C1 segment of cervical spinal cord (tissue), 14 donors: ENCODE measurements around the gene PDE11A.
"Not testable (repeated sequence)": the region's sequence is repeated elsewhere in the genome, so short reads cannot be mapped to it uniquely, and the experiment has no call there.

Source experiments
- DNase-seq, 14 donors: peaks; one replicate each; lab custom pipeline; 2025; lab: John Stamatoyannopoulos, UW

Gene PDE11A

GRCh38 chr2:178008636-178009289, 63.8 kb downstream of the PDE11A start:
- DNase-seq = peak in 5 of 14 donors; percentile 0 to 71 (median 0)

- DNase-seq = no peak
These were observed 65.9 kb downstream of the PDE11A start for GRCh38 chr2:178006710-178007109.

DNA sequence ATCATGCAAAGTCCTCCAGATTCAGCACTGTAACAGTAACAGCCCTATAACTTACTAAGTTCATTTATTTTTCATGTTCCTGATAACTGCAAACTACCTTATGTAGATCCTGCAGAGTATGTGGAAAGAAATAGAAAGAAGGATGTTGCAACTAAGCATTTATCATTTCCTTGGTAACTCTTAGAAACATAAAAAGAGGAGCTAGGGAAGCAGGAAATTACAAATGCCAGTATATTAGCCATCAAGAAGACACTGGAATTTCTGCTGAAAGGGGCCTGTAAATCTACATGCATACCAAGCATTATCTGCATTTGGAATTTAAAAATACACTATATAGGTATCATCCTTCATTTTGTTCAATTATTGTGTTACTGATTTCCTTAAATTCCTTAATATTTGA, 66.8 kb downstream of the PDE11A start:
- no peak for DNase-seq

DNA sequence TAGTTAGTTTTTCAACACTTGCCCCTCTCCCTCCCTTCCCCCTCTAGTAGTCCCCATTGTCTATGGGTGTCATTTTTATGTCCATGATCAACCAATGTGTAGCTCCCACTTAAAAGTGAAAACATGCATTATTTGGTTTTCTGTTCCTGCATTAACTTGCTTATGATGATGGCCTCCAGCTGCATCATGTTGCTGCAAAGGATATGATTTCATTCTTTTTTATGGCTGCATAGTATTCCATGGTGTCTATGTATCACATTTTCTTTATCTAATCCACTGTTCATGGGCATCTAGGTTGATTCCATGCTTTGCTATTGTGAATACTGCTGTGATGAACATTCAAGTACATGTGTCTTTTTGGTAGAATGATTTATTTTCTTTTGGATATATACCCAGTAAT, 70.5 kb downstream of the PDE11A start:
- DNase-seq = no peak

DNA sequence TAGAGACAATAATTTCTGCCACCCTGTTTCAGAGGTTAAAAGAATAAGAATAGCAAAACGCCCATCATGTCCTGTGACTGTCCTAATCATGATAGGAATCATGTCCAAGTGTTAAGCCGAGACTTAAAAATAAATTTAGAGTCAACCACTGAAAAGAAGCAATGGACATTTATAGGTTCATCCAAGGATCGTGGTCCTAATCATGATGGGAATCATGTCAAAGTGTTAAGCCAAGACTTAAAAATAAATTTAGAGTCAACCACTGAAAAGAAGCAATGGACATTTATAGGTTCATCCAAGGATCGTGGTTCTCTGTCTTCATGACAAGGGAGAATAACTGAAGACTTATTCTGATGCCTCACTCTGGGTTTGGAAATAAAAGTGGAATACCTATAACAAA, 73.6 kb downstream of the PDE11A start:
- no peak for DNase-seq

DNA sequence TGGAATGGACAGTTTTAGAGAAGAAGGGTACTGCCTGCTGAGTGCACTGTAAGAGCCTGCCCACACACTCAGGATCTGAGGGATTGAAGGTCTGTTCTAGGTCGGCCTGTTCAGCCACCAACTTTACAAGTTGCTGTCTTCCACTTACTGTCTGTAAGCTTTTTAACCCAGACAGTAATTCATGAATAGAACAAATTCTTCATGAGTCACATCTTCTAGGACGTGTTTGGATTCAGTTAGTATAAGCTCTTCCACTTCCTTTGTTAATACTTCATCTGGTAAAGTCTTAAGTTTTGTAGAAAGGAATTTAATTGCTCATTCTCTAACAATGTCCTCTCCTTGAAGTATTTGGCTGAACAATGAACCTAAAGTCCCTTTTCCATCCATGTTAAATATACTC, 74.6 kb downstream of the PDE11A start:
- no peak for DNase-seq

DNA sequence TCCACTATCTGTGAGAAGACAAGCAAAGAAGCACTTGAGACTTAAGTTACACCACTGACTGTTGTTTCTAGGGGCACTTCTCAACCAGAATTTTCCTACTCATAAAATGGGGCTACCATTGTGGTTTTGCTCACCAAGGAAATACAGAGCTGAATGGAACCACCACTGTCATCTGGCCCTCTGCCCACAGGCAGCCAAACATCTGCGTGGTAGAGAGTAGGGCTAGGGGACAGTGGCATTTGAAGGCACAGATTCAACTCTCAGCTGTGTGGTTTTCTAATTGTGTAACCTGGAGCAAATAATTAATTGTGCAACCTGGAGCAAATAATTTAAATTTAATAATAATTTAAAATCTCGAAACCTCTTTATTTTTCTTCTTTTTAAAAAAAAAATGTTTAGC, 79.6 kb downstream of the PDE11A start:
- DNase-seq = no peak

DNA sequence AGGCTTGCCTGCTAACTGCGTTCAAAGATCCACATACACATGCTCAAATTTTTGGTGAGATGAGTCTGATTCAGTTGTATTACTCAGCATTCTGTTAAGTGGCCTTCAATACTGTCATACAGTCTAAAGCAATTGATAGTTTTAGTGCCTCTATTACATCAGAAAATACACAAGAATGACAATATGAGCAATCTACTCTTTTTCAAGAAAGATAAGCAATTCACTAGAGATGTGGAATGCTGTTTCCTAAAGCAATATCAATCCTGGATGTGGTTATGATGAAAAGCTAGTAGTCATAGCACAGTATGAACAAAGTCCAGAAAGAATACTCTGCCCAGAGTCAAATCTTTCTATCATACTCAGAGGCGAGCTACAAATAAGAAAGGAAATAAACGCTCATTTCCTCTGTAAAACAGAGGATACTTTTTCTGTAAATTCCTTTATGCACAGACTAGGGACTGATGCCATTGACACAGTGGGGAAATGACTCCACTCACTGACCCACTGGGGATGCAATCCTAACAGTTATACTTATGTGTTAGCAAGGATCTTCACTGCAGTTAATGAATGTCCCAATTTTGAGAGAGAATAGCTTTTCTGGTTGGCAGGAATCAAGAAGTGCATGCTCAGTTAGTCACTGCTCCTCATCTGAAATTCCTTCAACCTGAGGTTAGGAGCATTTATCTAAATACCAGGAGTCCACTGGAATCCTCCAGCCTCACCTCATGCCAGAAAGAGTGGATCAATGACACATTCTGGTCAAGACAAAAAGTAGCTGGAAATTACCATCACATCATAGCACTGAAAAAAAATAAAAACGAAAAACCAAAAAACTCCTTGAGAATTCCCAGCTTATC, 83.3 kb downstream of the PDE11A start:
- DNase-seq = no peak

DNA sequence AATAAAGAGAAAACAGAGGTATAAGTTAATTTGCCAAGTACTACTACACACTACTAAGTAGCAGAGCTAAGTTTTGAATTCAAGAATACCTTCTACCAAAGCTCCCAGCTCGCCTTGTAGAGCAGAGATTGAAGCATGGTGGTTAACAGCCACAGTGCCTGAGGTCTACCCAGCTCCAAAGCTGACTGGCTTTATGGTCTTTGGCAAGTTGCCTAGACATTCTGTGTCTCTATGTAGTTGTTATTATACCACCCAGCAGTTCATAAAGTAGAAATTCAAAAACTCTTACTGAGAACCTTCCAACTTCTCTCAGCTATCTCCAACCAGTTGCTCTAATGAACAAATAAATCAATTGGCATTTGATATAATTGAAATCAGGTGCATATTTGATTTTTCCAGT, 87.8 kb downstream of the PDE11A start:
- no peak for DNase-seq

- peak in 1 of 14 donors; percentile 7 for DNase-seq
These were observed 89.3 kb downstream of the PDE11A start for GRCh38 chr2:177983183-177983788.

DNA sequence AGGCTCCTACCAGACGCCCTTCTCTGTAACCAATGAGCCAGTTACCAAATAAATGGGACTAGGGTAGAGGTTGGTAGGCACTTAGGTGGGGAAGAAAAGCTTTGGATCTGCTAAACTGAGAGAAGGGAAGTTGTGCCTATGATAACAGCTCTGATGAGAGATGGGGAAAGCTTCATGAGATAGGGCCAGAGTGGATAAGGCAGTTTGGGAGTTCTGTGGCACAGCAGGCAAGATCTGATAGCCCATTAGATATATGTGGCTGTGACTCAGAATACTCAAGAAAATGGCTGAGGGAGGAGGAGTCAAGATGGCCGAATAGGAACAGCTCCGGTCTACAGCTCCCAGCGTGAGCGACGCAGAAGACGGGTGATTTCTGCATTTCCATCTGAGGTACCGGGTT, 99.8 kb downstream of the PDE11A start:
- DNase-seq = no peak

DNA sequence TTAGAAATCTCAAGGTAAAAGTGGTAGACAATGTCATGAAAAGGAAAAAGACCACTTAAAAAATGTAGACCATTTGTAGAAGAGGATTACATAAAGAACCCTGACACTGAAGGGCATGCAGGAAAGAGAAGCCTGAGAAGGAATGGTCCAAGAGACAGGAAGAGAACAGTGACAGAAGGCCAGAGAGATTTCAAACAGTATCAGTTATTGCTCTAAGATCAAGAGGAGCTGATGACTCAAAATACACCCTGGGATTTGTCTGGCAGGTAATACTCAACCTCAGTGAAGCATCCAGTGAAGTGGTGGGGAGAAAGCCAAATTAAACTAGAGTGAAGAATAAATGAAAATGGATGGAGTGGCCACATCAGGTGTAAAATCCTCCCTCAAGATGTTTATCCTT, 100.5 kb downstream of the PDE11A start:
- DNase-seq = no peak

DNA sequence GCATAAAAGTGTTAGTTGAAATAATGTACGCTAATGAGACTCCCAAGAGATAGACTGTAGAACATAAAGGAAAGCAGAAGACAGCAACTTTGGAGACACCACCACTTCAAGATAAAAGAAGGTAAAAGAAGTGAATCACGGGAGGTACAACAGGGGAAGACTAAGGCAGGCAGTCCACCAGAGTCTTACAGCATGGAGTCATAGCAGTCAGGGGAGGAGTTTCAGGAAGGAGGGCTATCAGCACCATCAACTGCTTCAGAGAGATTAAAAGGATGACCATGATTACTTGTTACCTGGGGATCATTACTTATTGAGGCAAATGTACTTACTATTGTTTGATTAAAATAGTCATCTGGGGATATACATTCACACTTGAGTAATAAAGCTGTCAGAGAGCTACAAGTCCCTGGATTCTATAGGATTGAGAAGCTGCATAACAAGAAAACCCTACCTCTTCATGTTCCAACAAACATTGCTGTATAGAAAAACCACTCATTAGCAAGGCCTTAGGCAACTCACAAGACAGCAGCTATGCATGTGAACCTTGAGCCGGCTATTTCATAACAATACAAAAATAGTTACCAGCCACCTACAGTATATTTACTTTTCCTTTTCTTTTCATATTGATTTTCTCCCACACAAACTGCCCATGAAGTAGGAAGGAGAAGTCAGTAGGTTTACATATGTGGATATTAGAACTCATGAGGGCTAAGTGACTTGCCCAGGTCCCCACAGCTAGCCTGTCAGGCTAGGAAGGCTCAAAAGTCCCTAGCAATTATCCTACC, 101.7 kb downstream of the PDE11A start:
- no peak for DNase-seq

DNA sequence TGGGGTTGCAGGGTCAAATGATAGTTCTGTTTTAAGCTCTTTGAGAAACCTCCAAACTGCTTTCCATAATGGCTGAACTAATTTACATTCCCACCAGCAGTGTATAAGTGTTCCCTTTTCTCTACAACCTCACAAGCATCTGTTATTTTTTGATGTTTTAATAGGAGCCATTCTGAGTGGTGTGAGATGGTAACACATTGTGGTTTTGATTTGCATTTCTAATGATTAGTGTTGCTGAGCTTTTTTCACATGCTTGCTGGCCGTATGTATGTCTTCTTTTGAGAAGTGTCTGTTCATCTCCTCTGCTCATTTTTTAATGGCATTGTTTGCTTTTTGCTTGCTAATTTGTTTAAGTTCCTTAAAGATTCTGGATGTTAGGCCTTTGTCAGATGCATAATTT, 107.7 kb downstream of the PDE11A start:
- DNase-seq = no peak

DNA sequence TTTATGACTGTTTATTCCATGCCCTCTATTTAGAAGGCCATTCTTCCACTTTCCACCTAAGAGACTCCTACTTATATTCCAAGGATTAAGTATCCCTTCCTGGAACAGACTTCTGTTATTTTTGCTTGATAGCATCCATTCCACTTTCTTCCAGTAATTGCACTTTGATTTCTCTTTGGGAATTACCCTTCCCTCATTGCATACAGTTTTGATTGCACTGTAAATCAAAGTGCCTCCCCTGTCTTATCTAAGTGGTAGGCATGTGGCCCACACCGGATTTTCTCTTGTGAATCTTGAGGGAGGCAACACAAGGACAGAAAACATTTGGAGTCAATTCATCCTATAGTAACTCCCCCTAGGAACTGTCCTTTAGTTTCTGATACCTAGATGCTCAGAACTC, 120.4 kb downstream of the PDE11A start:
- DNase-seq = no peak

GRCh38 chr2:177947598-177947997, 125.0 kb downstream of the PDE11A start:
- not testable (repeated sequence) for DNase-seq

GRCh38 chr2:177944530-177944929, 128.0 kb downstream of the PDE11A start:
- not testable (repeated sequence) for DNase-seq

- no peak for DNase-seq
These were observed 129.8 kb downstream of the PDE11A start for GRCh38 chr2:177942731-177943130.

DNA sequence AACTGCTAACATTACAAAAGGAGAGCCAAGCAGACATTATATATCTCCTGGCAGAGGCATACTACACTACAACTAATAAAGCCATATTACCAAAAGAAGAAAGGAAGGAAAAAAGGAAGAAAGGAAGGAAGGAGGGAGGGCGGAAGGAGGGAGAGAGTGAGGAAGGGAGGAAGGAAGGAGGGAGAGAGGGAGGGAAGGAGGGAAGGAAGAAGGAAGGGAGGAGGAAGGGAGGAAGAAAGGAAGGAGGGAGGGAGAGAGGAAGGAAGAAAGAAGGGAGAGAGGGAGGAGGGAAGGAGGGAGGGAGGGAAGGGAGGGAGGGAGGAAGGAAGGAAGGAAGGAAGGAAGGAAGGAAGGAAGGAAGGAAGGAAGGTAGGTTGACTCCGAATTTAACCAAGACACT, 133.4 kb downstream of the PDE11A start:
- no peak for DNase-seq

- no peak for DNase-seq
These were observed 141.7 kb downstream of the PDE11A start for GRCh38 chr2:177930916-177931315.

DNA sequence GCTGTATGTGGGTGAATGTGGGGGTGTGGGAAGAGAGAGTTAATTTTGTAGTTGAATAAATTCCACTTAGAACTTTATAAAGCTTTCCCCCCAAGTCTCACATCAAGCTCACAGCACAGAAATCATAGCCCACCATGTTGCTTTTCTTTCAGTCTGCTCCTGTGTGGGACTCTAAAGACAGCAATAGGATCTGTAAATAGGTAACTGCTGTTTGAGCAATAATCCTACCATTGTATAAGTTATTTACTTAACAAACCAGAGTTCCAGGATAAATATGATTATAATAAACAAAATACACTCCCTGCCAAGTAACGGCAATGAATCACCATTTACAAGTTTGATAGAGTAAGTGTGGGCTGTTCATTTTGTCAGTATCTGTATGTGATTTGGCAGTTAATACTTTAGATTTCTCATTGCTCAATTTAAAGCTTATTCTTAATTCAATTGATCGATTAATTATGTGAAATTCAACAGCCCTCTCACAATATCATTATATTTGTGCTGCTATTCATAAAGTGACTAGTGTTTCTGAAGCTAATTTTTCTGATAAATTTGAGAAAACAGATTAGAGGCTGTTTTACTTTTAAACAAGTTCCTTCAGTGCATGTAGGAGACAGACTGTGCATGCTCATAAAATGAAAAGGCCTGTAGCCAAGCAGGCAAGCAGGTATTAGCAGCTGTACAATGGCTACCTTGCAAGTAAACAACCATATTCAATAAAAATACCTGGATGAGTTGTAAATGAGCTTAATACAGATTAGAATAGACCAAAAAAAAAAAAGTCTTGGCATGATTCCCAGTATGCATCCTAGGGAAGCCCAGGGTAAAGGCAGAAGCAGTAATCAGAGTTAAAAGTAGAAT, 142.7 kb downstream of the PDE11A start:
- no peak for DNase-seq
